ENCODE data around the gene SARDH. TPM values are rescaled to one million over a fixed set of nuclear protein-coding genes. Genes with fewer than 3 reads are reported as not detected.
"Not testable (repeated sequence)": the region's sequence is repeated elsewhere in the genome, so short reads cannot be mapped to it uniquely, and the experiment has no call there.

Gene SARDH
- total RNA-seq, 2 donors from 2014 or later = 3.5 to 7.5 TPM

- Mint-ChIP-seq H3K9me3 (peaks cover 10 to 21% of the 10 kb centered on the region in 2 donors), H3K27ac (no peak overlapping the region), H3K36me3 (peaks cover 15 to 39% of the 10 kb centered on the region in 2 donors)
- no peak for ATAC-seq
- DNase-seq (ENCODE audit: low spot score in 2 of 2) = peak in 1 of 2 donors; percentile 13
Observed at GRCh38 chr9:133767625-133768024, 29.5 kb upstream of the SARDH start.

DNA sequence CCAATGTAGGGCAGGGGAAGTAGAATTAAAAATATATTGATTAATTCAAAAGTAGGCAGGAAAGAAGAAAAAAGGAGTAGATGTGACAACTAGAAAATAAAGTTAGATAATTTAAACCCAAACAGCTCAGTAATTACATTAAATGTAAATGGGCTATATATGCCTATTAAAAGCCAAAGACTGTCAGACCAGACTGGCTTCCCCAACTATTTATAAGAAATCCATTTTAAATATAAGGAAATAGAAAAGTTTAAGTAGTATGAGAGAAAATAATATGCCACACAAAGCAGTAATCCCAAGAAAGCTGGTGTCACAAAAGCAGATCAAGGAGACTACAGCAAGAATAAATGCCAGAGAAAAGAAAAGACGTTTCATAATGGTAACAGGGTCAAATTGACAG, 28.9 kb upstream of the SARDH start:
- DNase-seq (ENCODE audit: low spot score in 2 of 2) (no peak), ATAC-seq (no peak)
- H3K27ac Mint-ChIP-seq = no peak overlapping the region
- peaks cover 15 to 39% of the 10 kb centered on the region in 2 donors for H3K36me3 Mint-ChIP-seq
- peaks cover 10 to 21% of the 10 kb centered on the region in 2 donors for H3K9me3 Mint-ChIP-seq

DNA sequence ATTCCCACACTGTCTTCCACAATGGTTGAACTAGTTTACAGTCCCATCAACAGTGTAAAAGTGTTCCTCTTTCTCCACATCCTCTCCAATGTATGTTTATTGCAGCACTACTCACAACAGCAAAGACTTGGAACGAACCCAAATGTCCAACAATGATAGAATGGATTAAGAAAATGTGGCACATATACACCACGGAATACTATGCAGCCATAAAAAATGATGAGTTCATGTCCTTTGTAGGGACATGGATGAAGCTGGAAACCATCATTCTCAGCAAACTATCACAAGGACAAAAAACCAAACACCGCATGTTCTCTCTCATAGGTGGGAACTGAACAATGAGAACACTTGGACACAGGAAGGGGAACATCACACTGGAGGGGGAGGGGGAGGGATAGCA, 28.1 kb upstream of the SARDH start:
- not testable (repeated sequence) for ATAC-seq; H3K27ac Mint-ChIP-seq; DNase-seq (ENCODE audit: low spot score in 2 of 2)
- Mint-ChIP-seq H3K36me3 (peaks cover 15 to 39% of the 10 kb centered on the region in 2 donors), H3K9me3 (peaks cover 10 to 21% of the 10 kb centered on the region in 2 donors)

- Mint-ChIP-seq H3K9me3 (peaks cover 10 to 21% of the 10 kb centered on the region in 2 donors), H3K36me3 (peaks cover 14 to 38% of the 10 kb centered on the region in 2 donors), H3K27ac (no peak overlapping the region)
- no peak for ATAC-seq
- peak in 1 of 2 donors; percentile 28 for DNase-seq (ENCODE audit: low spot score in 2 of 2)
Observed at GRCh38 chr9:133763272-133764183, 25.4 kb upstream of the SARDH start.

GRCh38 chr9:133762488-133763271, 24.5 kb upstream of the SARDH start:
- Mint-ChIP-seq H3K36me3 (peaks cover 6 to 29% of the 10 kb centered on the region in 2 donors), H3K27ac (no peak overlapping the region), H3K9me3 (peaks cover 10 to 17% of the 10 kb centered on the region in 2 donors)
- peak in 1 of 2 donors; percentile 45 for DNase-seq (ENCODE audit: low spot score in 2 of 2)
- ATAC-seq = no peak

GRCh38 chr9:133761641-133762248, 23.6 kb upstream of the SARDH start:
- peaks cover 0 to 23% of the 10 kb centered on the region in 2 donors for H3K36me3 Mint-ChIP-seq
- no peak for ATAC-seq
- no peak overlapping the region for H3K27ac Mint-ChIP-seq
- peaks cover 4 to 10% of the 10 kb centered on the region in 2 donors for H3K9me3 Mint-ChIP-seq
- DNase-seq (ENCODE audit: low spot score in 2 of 2) = peak in 1 of 2 donors; percentile 30

- DNase-seq (ENCODE audit: low spot score in 2 of 2) = peak in 1 of 2 donors; percentile 21
- no peak for ATAC-seq
- peak overlapping the region in 1 of 2 donors; percentile 61 for H3K27ac Mint-ChIP-seq
- peaks cover 4 to 7% of the 10 kb centered on the region in 2 donors for H3K9me3 Mint-ChIP-seq
- peaks cover 0 to 19% of the 10 kb centered on the region in 2 donors for H3K36me3 Mint-ChIP-seq
Observed at GRCh38 chr9:133760713-133761290, 22.6 kb upstream of the SARDH start.

GRCh38 chr9:133759946-133760345, 21.8 kb upstream of the SARDH start:
- DNase-seq (ENCODE audit: low spot score in 2 of 2) (no peak), ATAC-seq (no peak)
- Mint-ChIP-seq H3K36me3 (peaks cover 0 to 11% of the 10 kb centered on the region in 2 donors), H3K27ac (peak overlapping the region in 1 of 2 donors; percentile 61), H3K9me3 (peaks cover 4 to 5% of the 10 kb centered on the region in 2 donors)

- Mint-ChIP-seq H3K36me3 (peaks cover 0 to 7% of the 10 kb centered on the region in 2 donors), H3K27ac (no peak overlapping the region), H3K9me3 (peaks cover 1% of the 10 kb centered on the region in 2 donors)
- no peak for ATAC-seq
- DNase-seq (ENCODE audit: low spot score in 2 of 2) = no peak
Observed at GRCh38 chr9:133759146-133759900, 21.2 kb upstream of the SARDH start.

- no peak for DNase-seq (ENCODE audit: low spot score in 2 of 2)
- H3K36me3 Mint-ChIP-seq = no peaks in the 10 kb centered on the region
- no peak overlapping the region for H3K27ac Mint-ChIP-seq
- no peak for ATAC-seq
- H3K9me3 Mint-ChIP-seq = no peaks in the 10 kb centered on the region
Observed at GRCh38 chr9:133758228-133758627, 20.1 kb upstream of the SARDH start.

- ATAC-seq = no peak
- Mint-ChIP-seq H3K9me3 (no peaks in the 10 kb centered on the region), H3K36me3 (no peaks in the 10 kb centered on the region), H3K27ac (no peak overlapping the region)
- DNase-seq (ENCODE audit: low spot score in 2 of 2) = no peak
Observed at GRCh38 chr9:133754688-133755227, 16.6 kb upstream of the SARDH start.

- Mint-ChIP-seq H3K36me3 (no peaks in the 10 kb centered on the region), H3K9me3 (no peaks in the 10 kb centered on the region), H3K27ac (no peak overlapping the region)
- no peak for ATAC-seq
- DNase-seq (ENCODE audit: low spot score in 2 of 2) = no peak
Observed at GRCh38 chr9:133754187-133754586, 16.0 kb upstream of the SARDH start.

DNA sequence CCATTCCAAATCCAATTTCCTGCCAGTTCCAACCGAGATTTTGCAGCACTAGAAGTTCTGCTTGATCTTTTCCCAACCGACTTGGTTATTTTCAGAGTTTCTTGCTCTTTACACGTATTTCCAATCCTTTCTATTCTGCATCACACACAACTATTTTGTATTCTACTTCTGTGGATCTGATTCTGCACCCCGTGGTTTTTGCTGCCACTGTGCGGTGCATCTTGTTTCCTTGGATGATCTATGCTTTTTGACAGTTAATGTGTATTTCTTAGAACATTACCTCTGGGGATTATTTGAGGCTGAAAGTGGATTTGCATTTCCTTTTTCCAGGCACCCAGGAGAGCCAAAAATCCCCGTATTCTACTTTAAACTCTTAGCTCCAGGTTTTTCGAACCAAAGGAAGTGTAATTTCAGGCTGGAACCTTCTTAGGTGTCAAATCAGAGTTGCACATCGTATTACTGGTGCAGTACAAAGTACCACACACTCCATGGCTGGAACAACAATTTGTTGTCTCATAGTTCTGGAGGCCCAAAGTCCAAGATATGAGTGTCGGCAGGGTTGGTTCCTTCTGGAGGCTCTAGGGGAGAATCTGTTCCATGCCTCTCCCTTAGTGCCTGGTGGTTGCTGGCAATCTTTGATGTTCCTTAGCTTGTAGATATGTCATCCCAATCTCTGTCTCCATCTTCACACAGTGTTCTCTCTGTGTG, 14.7 kb upstream of the SARDH start:
- Mint-ChIP-seq H3K36me3 (no peaks in the 10 kb centered on the region), H3K9me3 (no peaks in the 10 kb centered on the region), H3K27ac (no peak overlapping the region)
- no peak for DNase-seq (ENCODE audit: low spot score in 2 of 2)
- no peak for ATAC-seq

DNA sequence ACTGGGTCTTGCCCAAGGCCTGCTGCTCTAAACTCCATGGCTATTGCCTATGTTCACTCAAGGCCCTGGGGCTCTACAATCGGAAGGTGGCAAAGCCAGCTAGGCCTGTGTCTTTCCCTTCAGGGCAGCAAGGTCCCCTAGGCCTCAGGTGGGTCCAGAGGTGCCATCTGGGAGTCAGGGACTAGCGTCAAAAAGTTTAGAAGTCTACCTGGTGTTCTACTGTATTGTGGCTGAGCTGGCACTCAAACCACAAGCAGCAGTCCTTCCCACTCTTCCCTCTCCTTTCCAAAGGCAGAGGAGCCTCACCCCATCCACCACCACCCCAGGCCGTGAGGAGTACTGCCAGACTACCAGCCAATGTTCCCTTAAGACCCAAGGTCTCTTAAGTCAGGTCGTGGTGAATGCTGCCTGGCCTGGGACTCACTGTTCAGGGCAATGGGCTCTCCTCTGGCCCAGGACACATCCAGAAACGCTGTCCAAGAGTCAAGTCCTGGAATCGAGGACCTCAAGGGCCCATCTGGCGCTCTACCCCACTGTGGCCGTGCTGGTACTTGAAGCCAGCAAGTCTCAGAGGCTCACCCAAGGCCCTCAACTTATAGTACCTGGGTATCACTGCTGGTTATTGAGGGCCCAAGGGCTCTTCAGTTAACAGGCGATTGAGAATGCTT, 13.0 kb upstream of the SARDH start:
- DNase-seq (ENCODE audit: low spot score in 2 of 2) (no peak), ATAC-seq (no peak)
- no peaks in the 10 kb centered on the region for H3K9me3 Mint-ChIP-seq
- H3K27ac Mint-ChIP-seq = no peak overlapping the region
- H3K36me3 Mint-ChIP-seq = no peaks in the 10 kb centered on the region

DNA sequence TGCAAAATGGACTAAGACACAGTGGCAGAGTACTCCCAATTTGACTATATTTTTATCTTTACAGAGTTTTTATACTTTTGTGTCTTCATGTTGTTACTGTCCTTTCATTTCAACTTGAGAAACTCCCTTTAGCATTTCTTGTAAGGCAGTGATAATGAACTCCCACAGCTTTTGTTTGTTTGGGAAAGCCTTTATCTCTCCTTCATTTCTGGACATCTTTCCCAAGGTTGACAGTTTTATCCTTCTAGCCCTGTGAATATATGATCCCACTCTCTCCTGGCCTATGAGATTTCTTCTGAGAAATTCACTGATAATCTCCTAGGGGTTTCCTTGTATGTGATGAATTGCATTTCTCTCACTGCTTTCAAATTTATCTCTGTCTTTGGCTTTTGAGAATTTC, 9.2 kb upstream of the SARDH start:
- ATAC-seq (no peak), DNase-seq (ENCODE audit: low spot score in 2 of 2) (no peak)
- Mint-ChIP-seq H3K36me3 (no peaks in the 10 kb centered on the region), H3K9me3 (no peaks in the 10 kb centered on the region), H3K27ac (no peak overlapping the region)
